Neural cell (in vitro differentiated cells): ENCODE measurements around the gene PPARG.

Source experiments
- EP300 ChIP-seq: fragments of 450-650 bp; conservative IDR thresholded peaks from 2 replicates; pipeline ENCODE4 v1.6.1; 2014; ENCODE audit warnings: antibody characterized with exemption, mild to moderate bottlenecking, moderate library complexity; ENCODE audit not compliant: poor library complexity, severe bottlenecking
- EZH2 ChIP-seq: fragments of 200-600, 300-800 bp; shearing (Covaris generic), sonication (generic); IDR thresholded peaks from 2 replicates; pipeline ENCODE4 v1.6.1; 2014; ENCODE audit warnings: antibody characterized with exemption, low read length, borderline replicate concordance, mild to moderate bottlenecking; ENCODE audit not compliant: insufficient read depth, poor library complexity, severe bottlenecking
- TF ChIP-seq, protein P1 (sequence below): fragments of 450-650 bp; IDR thresholded peaks from 2 replicates; pipeline ENCODE4 v1.5.1; 2014; ENCODE audit warnings: antibody characterized with exemption, mild to moderate bottlenecking, moderate library complexity; ENCODE audit not compliant: poor library complexity, severe bottlenecking

DNA sequence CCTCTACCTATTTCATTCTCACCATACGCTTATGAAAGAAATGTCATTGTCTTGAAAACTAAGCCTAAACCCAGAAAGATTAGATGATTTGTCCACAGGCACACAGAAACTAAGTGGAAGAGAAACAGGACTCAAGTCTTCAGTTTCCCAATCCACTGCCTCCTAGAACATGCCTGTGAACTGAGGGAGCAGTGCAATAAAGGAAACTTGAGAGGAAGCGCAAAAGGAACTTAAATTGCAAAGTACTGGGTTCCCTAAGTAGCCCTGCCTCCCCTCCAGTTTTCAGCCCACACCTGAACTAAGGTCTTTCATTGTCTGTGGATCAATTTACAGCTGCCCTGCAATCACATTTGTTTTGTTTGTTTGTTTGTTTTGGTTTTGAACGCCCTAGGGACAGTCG, 138.7 kb downstream of the PPARG start:
- TF ChIP-seq EP300 (no peak), EZH2 (no peak)
- TF ChIP-seq, protein P1, sequence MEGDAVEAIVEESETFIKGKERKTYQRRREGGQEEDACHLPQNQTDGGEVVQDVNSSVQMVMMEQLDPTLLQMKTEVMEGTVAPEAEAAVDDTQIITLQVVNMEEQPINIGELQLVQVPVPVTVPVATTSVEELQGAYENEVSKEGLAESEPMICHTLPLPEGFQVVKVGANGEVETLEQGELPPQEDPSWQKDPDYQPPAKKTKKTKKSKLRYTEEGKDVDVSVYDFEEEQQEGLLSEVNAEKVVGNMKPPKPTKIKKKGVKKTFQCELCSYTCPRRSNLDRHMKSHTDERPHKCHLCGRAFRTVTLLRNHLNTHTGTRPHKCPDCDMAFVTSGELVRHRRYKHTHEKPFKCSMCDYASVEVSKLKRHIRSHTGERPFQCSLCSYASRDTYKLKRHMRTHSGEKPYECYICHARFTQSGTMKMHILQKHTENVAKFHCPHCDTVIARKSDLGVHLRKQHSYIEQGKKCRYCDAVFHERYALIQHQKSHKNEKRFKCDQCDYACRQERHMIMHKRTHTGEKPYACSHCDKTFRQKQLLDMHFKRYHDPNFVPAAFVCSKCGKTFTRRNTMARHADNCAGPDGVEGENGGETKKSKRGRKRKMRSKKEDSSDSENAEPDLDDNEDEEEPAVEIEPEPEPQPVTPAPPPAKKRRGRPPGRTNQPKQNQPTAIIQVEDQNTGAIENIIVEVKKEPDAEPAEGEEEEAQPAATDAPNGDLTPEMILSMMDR: no peak
